HL-60/S4 (cell line): ENCODE results near the gene TINAG.
"Not testable (repeated sequence)": the region's sequence is repeated elsewhere in the genome, so short reads cannot be mapped to it uniquely, and the experiment has no call there.

Experiments
- in situ Hi-C: fragments of 300-500 bp; cut with MboI; formaldehyde crosslinking; loops from 2 replicates; pipeline ENCODE4 v1.14.3; 2022; ENCODE audit warnings: low sequenced_read_pairs

The TINAG gene

DNA sequence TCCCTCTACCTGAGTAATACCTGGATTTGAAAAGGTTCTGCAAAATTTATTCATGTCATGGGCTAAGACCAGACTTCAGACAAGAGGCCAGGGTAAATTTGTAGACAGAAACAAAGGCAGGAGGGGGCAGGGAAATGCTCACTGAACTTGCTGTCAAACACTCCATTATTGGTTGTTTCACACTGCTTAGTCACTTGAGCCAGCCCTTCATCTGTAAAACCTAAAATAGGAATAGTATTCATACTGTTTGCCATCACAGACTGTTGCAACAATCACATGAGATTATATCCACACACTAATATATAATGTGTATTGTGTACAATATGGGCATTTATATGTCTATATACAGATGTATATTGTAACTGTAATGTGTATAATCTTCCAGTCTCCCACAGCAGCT lies 6.5 kb upstream of the TINAG start:
- in situ Hi-C loops: no loop called here

DNA sequence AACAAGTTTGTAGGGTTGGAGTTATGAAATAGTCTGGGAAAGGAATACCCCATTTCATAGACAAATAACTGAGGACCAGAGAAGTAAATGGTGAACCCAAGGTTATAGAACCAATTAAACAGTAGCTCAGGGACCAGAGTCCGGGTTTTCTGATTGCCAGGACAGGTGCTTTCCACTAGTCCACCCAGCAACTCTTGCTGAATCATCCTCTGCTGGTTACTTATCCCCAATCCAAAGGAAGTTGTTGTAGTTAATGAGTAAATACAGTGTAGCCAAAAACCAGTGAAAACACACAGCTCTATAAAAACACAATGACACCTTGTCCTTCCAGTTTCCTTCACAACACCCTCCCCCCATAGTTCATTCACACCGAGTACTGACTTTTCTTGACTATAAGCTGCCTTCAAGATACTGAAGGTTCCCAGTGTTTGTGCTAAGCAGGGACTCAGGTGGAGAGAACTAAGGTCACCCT lies 766 bp upstream of the TINAG start:
- in situ Hi-C loops: no loop called here

- in situ Hi-C loops: no loop called here
Measured at GRCh38 chr6:54308986-54309315, 710 bp downstream of the TINAG start.

- in situ Hi-C loops: no loop called here
Measured at GRCh38 chr6:54310377-54311152, 2.3 kb downstream of the TINAG start.

DNA sequence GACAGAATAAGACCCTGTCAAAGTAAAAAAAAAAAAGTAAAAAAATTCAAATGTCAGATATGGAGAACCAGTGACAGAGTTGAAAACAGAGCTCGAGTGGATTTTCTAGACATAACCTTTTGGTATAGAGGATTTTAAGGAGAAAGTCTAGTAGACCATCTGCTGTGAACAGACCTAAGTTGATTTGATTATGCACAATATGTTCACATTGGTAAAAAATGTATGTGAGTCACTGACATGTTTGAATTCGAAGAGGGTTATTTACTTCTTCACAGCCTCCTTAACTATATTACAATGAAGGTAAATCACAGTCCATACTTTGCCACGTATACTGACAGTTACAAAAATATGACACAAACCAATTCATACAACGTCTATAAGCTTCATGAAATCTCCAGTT lies 7.4 kb downstream of the TINAG start:
- in situ Hi-C loops: no loop called here

GRCh38 chr6:54320871-54321270 lies 12.6 kb downstream of the TINAG start:
- in situ Hi-C loops: no loop called here

- in situ Hi-C loops: no loop called here
Measured at GRCh38 chr6:54327631-54328030, 19.4 kb downstream of the TINAG start.

GRCh38 chr6:54331571-54331970 lies 23.3 kb downstream of the TINAG start:
- in situ Hi-C loops: not testable (repeated sequence)

DNA sequence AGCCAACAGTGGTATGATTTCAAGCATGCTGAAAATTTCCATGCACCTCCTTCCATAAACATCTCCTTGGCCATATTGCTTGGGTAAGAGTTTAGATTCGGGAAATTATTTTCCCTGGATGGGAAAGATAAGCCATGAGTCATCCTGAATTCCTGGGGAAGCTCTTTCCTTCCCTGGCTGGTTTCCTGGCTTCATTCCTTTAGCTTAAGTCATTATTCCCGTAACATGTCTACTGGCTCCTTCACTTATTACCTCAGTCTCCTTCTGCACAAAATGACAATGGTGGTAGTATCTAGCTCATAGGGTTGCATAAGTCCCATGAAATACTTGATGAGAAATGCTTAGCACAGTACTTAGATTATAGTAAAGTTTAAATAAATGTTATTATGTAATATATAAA lies 27.6 kb downstream of the TINAG start:
- in situ Hi-C loops: no loop called here

GRCh38 chr6:54353975-54354374 lies 45.7 kb downstream of the TINAG start:
- in situ Hi-C loops: no loop called here

GRCh38 chr6:54354608-54355007 lies 46.4 kb downstream of the TINAG start:
- in situ Hi-C loops: no loop called here

DNA sequence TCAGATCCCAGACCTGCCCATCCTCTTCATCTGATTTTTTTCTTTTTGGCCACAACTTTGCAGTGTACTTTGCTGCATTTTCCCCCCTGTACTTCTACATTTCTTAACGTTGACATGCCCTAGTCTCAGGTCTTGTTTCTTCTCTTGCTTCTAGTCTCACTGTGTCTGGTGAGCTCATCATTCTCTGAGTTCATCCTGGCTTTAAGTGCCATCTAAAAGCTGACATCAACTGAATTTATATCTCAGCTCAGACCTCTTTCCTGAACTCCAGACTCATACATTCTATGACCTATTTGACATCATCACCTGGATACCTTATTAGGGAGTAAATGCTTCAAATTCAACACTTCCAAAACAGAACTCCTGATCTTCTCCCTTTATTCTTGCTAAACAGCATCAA lies 48.9 kb downstream of the TINAG start:
- in situ Hi-C loops: no loop called here

GRCh38 chr6:54361188-54361587 lies 52.9 kb downstream of the TINAG start:
- in situ Hi-C loops: no loop called here

GRCh38 chr6:54361734-54362133 lies 53.5 kb downstream of the TINAG start:
- in situ Hi-C loops: no loop called here

DNA sequence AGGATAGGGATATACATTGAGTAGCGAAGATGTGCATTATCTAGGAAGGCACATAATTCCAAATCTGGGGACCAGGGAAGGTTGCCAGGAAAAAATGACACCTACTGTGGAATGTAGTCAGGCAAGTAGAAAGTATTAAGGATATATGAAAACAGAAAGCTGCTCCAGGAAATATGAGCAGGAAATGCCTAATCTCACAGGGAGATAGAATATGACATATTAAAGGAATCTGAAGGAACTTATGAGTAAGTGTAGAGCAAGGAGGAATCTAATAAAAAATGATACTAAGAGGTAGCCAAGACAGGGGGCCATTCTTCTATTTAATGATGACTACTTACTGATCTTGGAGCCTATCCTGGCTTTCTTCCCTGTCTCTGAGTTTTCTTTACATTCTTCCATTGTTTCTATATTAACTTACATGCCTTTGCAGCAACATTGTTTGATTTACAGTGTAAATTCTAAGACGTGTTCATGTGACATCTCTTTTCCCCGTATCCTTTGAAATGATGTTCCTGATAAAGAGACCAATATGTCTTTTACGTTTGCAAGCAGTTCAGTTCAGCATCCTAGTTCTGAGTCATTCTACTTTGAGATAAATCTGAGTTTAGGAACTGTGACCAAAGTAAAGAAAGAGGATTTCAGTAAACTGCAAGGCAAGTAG lies 58.6 kb downstream of the TINAG start:
- in situ Hi-C loops: no loop called here

DNA sequence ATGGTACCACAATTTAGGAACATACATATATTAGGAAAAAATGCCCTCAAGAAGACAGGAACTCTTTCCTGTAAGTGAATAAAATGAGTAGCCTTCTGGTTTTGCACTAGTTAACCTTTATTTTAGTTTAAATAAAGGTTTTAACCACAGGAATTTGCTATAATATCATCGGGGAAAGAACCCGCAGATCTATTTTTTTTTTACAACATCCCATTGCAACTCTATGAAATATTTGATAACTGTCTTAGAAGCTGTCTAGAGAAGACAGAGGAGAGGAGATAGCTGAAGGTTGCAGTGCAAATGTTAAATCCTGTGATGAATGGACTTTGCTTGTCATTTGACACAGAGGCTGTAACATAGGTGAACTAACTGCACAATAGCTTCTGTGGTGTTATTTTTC lies 69.5 kb downstream of the TINAG start:
- in situ Hi-C loops: no loop called here

GRCh38 chr6:54386295-54386694 lies 78.1 kb downstream of the TINAG start:
- in situ Hi-C loops: no loop called here

- in situ Hi-C loops: no loop called here
Measured at GRCh38 chr6:54390362-54390761, 82.1 kb downstream of the TINAG start.

DNA sequence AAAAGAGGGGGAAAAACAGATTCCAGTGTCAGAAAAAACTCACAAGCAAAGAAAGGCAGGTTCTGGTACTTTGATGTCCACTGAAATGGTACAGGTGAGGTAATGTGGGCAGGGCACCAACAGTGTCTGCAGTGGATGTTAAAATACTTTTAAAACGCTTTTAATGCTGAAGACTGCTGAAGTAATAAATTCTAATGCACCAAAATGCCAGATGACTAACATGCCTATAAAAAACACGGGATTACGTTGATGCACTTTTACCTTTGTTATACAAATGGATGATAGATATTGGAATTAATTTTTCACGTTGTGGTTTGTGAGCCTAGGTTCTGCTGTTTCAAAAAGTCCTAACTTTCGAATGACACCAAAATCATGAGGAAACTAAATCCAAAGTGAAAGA lies 83.3 kb downstream of the TINAG start:
- in situ Hi-C loops: no loop called here

GRCh38 chr6:54403096-54403495 lies 94.9 kb downstream of the TINAG start:
- in situ Hi-C loops: no loop called here

DNA sequence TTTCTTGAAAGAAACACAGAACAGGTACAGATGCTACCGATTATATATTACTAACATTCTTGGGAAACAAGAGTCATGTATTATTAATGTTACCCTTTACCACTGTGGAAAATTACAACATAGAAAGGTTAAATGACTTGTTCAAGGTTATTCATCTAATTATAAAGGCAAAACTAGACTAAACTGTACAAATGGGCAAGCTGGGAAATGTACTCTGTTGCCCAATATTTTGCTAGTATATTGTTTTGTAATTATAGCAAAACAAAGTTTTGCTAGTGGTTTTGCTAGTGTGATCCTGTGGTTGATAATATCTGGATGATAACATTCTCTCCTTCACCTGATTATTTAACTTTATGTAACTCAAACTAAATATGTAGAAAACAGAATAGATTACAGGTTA lies 96.5 kb downstream of the TINAG start:
- in situ Hi-C loops: no loop called here

GRCh38 chr6:54411767-54412166 lies 103.5 kb downstream of the TINAG start:
- in situ Hi-C loops: no loop called here

DNA sequence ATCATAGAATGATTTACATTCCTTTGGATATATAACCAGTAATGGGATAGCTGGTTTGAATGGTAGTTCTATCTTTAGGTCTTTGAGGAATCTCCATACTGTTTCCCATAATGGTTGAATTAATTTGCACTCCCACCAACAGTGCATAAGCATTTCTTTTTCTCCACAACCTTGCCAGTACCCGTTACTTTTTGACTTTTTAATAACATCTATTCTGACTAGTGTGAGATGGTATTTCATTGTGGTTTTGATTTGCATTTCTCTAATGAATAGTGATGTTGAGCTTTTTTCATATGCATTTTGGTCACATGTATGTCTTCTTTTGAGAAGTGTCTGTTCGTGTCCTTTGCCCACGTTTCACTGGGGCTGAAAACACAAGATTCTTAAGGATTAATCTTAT lies 107.3 kb downstream of the TINAG start:
- in situ Hi-C loops: no loop called here
